Caco-2 (cell line): ENCODE data around the gene HIPK2. TPM values are rescaled to one million over a fixed set of nuclear protein-coding genes. Genes with fewer than 3 reads are reported as not detected.

Experiments
- BruUV-seq: library from RNA; stranded (reverse); fragments of 400-500 nt; replicated peaks from 2 replicates; lab custom pipeline; 2021; lab: Mats Ljungman, UMichigan
- CTCF ChIA-PET: fragments of 300-600 bp; sonication (Branson Sonifier 250); formaldehyde crosslinking; loops from one replicate; lab custom pipeline; 2022; ENCODE audit warnings: antibody characterized with exemption; lab: Charles Lee
- POLR2A ChIA-PET: fragments of 300-600 bp; sonication (Branson Sonifier 250); formaldehyde crosslinking; loops from one replicate; lab custom pipeline; 2022; ENCODE audit warnings: antibody characterized with exemption; lab: Charles Lee
- DNase-seq, 2 experiments: peaks; one replicate each; pipeline versions ENCODE4 v3.0.0 to v3.0.0-alpha.2; 2020 to 2022
- H3K27me3 ChIP-seq: replicated peaks from 2 replicates; pipeline ENCODE4 v1.6.0; 2011; ENCODE audit warnings: low read length; ENCODE audit not compliant: control insufficient read depth, insufficient read depth
- H3K36me3 ChIP-seq: 2 replicates; pipeline ENCODE4 v1.5.1; 2011; ENCODE audit warnings: low read length; ENCODE audit not compliant: control insufficient read depth, insufficient read depth
- H3K4me1 ChIP-seq: fragments of 250-450 bp; sonication (Bioruptor Pico); 2 replicates; pipeline ENCODE4 v1.5.1; 2020; ENCODE audit warnings: mild to moderate bottlenecking
- H3K4me3 ChIP-seq: 2 replicates; pipeline ENCODE4 v1.5.1; 2011; ENCODE audit warnings: low read depth, mild to moderate bottlenecking, control low read depth, low read length
- H3K9me3 ChIP-seq: fragments of 250-450 bp; sonication (Bioruptor Pico); 2 replicates; pipeline ENCODE4 v1.5.1; 2020; ENCODE audit warnings: mild to moderate bottlenecking, moderate library complexity
- H3K27ac Mint-ChIP-seq: one replicate; pipeline ENCODE4 v1.8.0; 2022; ENCODE audit warnings: mixed read lengths; ENCODE audit not compliant: unreplicated experiment
- H3K27me3 Mint-ChIP-seq: one replicate; pipeline ENCODE4 v1.8.0; 2022; ENCODE audit warnings: mixed read lengths; ENCODE audit not compliant: insufficient read depth, unreplicated experiment
- H3K36me3 Mint-ChIP-seq: one replicate; pipeline ENCODE4 v1.8.0; 2022; ENCODE audit warnings: mild to moderate bottlenecking, mixed read lengths; ENCODE audit not compliant: insufficient read depth, unreplicated experiment
- H3K4me1 Mint-ChIP-seq: one replicate; pipeline ENCODE4 v1.8.0; 2022; ENCODE audit warnings: low read depth, mixed read lengths; ENCODE audit not compliant: unreplicated experiment
- H3K4me3 Mint-ChIP-seq: one replicate; pipeline ENCODE4 v1.8.0; 2022; ENCODE audit warnings: mild to moderate bottlenecking, moderate library complexity, mixed read lengths; ENCODE audit not compliant: unreplicated experiment
- H3K9me3 Mint-ChIP-seq: one replicate; pipeline ENCODE4 v1.8.0; 2022; ENCODE audit warnings: mixed read lengths; ENCODE audit not compliant: unreplicated experiment
- intact Hi-C: fragments of 100-400 bp; cut with micrococcal nuclease; formaldehyde crosslinking; loops from one replicate; pipeline ENCODE4 v1.10.0; 2022; ENCODE audit not compliant: unreplicated experiment
- total RNA-seq: library from RNA; stranded (reverse); gene quantifications from 2 replicates; pipeline ENCODE4 v1.2.3, GENCODE V29; 2022
- TF ChIP-seq, protein P1 (sequence below), 2 experiments: fragments of 200-600 bp in 1 of 2; IDR thresholded peaks; 1 replicate in 1 of 2; 2 replicates in 1 of 2; pipeline versions ENCODE4 v1.5.1 to v1.8.0; 2011 to 2022; ENCODE audit warnings: antibody characterized with exemption in 1 of 2, control low read depth in 1 of 2, inconsistent platforms in 1 of 2, low read depth in 1 of 2, low read length in 1 of 2, mild to moderate bottlenecking in 1 of 2, moderate library complexity in 1 of 2; ENCODE audit not compliant: insufficient read depth in 1 of 2, severe bottlenecking in 1 of 2, unreplicated experiment in 1 of 2

HIPK2 gene
- total RNA-seq, 1 experiment from 2014 or later, result 42.8 TPM

DNA sequence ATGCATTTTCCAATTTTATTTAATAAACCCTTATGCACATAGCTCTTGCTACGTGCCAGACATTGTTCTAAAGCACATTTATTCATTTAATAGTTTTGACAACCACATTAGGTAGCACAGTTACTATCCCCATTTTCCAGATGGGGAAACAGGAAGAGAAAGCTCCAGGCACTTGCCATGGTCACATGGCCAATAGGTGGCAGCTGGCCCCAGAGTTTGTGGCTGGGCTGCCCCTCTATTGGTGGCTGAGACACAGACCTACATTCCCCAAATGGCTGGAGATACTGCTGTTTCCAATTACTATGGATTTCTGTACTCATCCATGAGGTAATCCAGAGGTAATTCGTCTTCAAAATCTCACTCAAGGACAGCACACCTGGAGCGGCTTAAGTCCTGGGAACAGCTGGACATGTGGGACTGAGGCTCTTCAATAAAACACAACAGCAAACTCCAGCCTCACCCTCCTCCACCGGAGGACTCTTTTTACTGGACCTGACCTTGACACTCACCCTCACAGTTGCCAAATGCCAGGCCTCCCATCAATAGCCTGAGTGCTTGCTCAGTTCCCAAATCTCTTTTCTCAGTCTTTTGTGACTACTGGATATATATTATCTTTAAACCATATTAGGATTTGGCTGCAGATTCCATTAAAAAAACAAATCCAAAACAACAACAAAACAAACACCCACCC, 148.3 kb downstream of the HIPK2 start:
- H3K9me3 ChIP-seq, result no peaks in the 10 kb centered on the region
- DNase-seq, result peak in 1 of 2 experiments; percentile 24
- H3K27me3 Mint-ChIP-seq, result no peaks in the 10 kb centered on the region
- intact Hi-C loops, result loop anchor here (1.0 kb wide), 1 partner anchor 13 kb away; no protein-coding TSS in a partner anchor
- H3K27me3 ChIP-seq, result no peaks in the 10 kb centered on the region
- no peaks in the 10 kb centered on the region for H3K9me3 Mint-ChIP-seq
- H3K27ac Mint-ChIP-seq, result no peak overlapping the region
- ChIA-PET CTCF (no interaction called here), POLR2A (no interaction called here)
- no peak overlapping the region for H3K4me3 ChIP-seq
- no TSS peak for BruUV-seq
- H3K36me3 Mint-ChIP-seq, result peaks cover 4% of the 10 kb centered on the region
- no peaks in the 10 kb centered on the region for H3K4me1 Mint-ChIP-seq
- no peak overlapping the region for H3K4me3 Mint-ChIP-seq
- TF ChIP-seq, protein P1, sequence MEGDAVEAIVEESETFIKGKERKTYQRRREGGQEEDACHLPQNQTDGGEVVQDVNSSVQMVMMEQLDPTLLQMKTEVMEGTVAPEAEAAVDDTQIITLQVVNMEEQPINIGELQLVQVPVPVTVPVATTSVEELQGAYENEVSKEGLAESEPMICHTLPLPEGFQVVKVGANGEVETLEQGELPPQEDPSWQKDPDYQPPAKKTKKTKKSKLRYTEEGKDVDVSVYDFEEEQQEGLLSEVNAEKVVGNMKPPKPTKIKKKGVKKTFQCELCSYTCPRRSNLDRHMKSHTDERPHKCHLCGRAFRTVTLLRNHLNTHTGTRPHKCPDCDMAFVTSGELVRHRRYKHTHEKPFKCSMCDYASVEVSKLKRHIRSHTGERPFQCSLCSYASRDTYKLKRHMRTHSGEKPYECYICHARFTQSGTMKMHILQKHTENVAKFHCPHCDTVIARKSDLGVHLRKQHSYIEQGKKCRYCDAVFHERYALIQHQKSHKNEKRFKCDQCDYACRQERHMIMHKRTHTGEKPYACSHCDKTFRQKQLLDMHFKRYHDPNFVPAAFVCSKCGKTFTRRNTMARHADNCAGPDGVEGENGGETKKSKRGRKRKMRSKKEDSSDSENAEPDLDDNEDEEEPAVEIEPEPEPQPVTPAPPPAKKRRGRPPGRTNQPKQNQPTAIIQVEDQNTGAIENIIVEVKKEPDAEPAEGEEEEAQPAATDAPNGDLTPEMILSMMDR (IDR thresholded peaks at IDR 0.05; ENCODE audit: insufficient read depth in 1 of 2, low read depth in 1 of 2, low read length in 1 of 2, severe bottlenecking in 1 of 2, unreplicated experiment in 1 of 2), result peak in 1 of 2 experiments; percentile 20
- H3K4me1 ChIP-seq, result no peaks in the 10 kb centered on the region
- H3K36me3 ChIP-seq, result peaks cover 3% of the 10 kb centered on the region

DNA sequence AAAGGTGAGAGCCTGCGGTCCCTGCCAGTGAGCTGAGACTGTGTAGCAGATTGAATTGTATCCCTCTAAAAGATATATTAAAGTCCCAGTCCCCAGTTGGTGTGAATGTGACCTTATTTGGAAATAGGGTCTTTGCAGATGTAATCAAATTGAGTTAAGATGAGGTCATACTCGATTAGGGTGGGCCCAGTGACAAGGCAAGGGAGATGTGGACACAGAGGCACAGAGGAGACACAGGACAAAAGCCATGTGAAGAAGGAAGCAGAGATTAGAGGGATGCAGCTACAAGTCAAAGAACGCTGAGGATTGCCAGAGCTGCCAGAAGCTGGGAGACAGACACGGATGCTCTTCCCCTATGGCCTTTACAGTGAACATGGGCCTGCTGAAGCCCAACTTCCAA, 150.0 kb downstream of the HIPK2 start:
- no TSS peak for BruUV-seq
- TF ChIP-seq, protein P1 (IDR thresholded peaks at IDR 0.05; ENCODE audit: insufficient read depth in 1 of 2, low read depth in 1 of 2, low read length in 1 of 2, severe bottlenecking in 1 of 2, unreplicated experiment in 1 of 2), result no peak
- Mint-ChIP-seq H3K4me3 (no peak overlapping the region), H3K36me3 (peaks cover 7% of the 10 kb centered on the region), H3K27me3 (no peaks in the 10 kb centered on the region), H3K27ac (no peak overlapping the region), H3K4me1 (no peaks in the 10 kb centered on the region), H3K9me3 (no peaks in the 10 kb centered on the region)
- no peak for DNase-seq
- CTCF ChIA-PET, result interaction anchor here (1.1 kb wide), 1 partner anchor 18 kb away, joined by 3 read pairs; no protein-coding TSS in a partner anchor
- Histone ChIP-seq H3K27me3 (no peaks in the 10 kb centered on the region), H3K9me3 (no peaks in the 10 kb centered on the region), H3K4me1 (no peaks in the 10 kb centered on the region), H3K36me3 (peaks cover 3% of the 10 kb centered on the region), H3K4me3 (no peak overlapping the region)
- intact Hi-C loops, result no loop called here
- POLR2A ChIA-PET, result no interaction called here

DNA sequence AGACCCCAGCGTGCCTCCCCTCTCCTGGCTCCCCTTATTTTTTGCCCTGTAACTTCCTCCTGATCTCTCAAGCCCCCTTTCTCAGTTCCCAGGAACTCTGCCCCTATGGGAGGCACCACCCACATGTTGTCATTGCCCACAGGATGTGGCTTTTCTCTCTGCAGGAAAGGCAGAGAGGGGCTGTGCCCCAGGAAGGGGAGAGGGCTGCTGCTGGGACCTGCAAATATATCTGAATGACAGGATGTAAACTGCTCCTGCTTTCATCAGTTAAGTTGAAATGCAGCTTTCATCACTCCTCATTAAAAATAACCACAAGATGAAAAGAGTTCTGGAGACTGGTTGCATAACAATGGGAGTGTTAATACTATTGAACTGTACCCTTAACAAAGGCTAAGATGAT, 151.0 kb downstream of the HIPK2 start:
- intact Hi-C loops, result no loop called here
- Mint-ChIP-seq H3K27ac (no peak overlapping the region), H3K27me3 (no peaks in the 10 kb centered on the region), H3K4me3 (no peak overlapping the region), H3K9me3 (no peaks in the 10 kb centered on the region), H3K4me1 (no peaks in the 10 kb centered on the region), H3K36me3 (peaks cover 7% of the 10 kb centered on the region)
- Histone ChIP-seq H3K36me3 (peaks cover 3% of the 10 kb centered on the region), H3K4me1 (no peaks in the 10 kb centered on the region), H3K9me3 (no peaks in the 10 kb centered on the region), H3K4me3 (no peak overlapping the region), H3K27me3 (no peaks in the 10 kb centered on the region)
- POLR2A ChIA-PET, result no interaction called here
- TF ChIP-seq, protein P1 (IDR thresholded peaks at IDR 0.05; ENCODE audit: insufficient read depth in 1 of 2, low read depth in 1 of 2, low read length in 1 of 2, severe bottlenecking in 1 of 2, unreplicated experiment in 1 of 2), result no peak
- BruUV-seq, result no TSS peak
- DNase-seq, result no peak
- CTCF ChIA-PET, result no interaction called here
